Ishikawa (cell line): ENCODE data around the gene TAGLN.

Experiments used
- CEBPB ChIP-seq: IDR thresholded peaks from 2 replicates; pipeline ENCODE4 v1.6.1; 2012
- CREB1 ChIP-seq: IDR thresholded peaks from 2 replicates; pipeline ENCODE4 v1.6.1; 2012; ENCODE audit warnings: low read depth
- EGR1 ChIP-seq: IDR thresholded peaks from 2 replicates; pipeline ENCODE4 v1.6.1; 2012
- EP300 ChIP-seq: IDR thresholded peaks from 2 replicates; pipeline ENCODE4 v1.6.1; 2012; ENCODE audit warnings: borderline replicate concordance
- FOXM1 ChIP-seq: IDR thresholded peaks from 2 replicates; pipeline ENCODE4 v1.6.1; 2012; ENCODE audit warnings: low read depth, borderline replicate concordance
- MAX ChIP-seq: IDR thresholded peaks from 2 replicates; pipeline ENCODE4 v1.6.1; 2012
- NFIC ChIP-seq: IDR thresholded peaks from 2 replicates; pipeline ENCODE4 v1.6.1; 2012
- RAD21 ChIP-seq: IDR thresholded peaks from 2 replicates; pipeline ENCODE4 v1.6.1; 2012; ENCODE audit warnings: low read depth
- REST ChIP-seq: IDR thresholded peaks from 2 replicates; pipeline ENCODE4 v1.6.1; 2012; ENCODE audit warnings: low read depth, mild to moderate bottlenecking
- TAF1 ChIP-seq: IDR thresholded peaks from 2 replicates; pipeline ENCODE4 v1.6.1; 2012; ENCODE audit warnings: low read depth, mild to moderate bottlenecking
- TCF12 ChIP-seq: IDR thresholded peaks from 2 replicates; pipeline ENCODE4 v1.6.1; 2012; ENCODE audit warnings: low read depth
- TEAD4 ChIP-seq: IDR thresholded peaks from 2 replicates; pipeline ENCODE4 v1.6.1; 2012
- USF1 ChIP-seq: IDR thresholded peaks from 2 replicates; pipeline ENCODE4 v1.6.1; 2012
- YY1 ChIP-seq: IDR thresholded peaks from 2 replicates; pipeline ENCODE4 v1.6.1; 2012; ENCODE audit warnings: low read depth
- ZBTB7A ChIP-seq: IDR thresholded peaks from 2 replicates; pipeline ENCODE4 v1.6.1; 2012; ENCODE audit warnings: low read depth

Gene TAGLN

GRCh38 chr11:117248341-117248740 is 49.2 kb downstream of the TAGLN start:
- TF ChIP-seq REST (no peak), CEBPB (no peak), EP300 (no peak), FOXM1 (no peak)

- TF ChIP-seq RAD21 = no peak
These were observed 50.4 kb downstream of the TAGLN start for GRCh38 chr11:117249571-117249970.

GRCh38 chr11:117251506-117251905 is 52.3 kb downstream of the TAGLN start:
- TF ChIP-seq TCF12 (no peak), ZBTB7A (no peak), YY1 (no peak), MAX (no peak), TEAD4 (no peak), REST (no peak), NFIC (no peak), RAD21 (no peak), USF1 (no peak), EGR1 (no peak), FOXM1 (no peak), EP300 (no peak), TAF1 (no peak), CEBPB (no peak), CREB1 (no peak)

GRCh38 chr11:117255966-117256365 is 56.8 kb downstream of the TAGLN start:
- TF ChIP-seq USF1 (no peak), ZBTB7A (no peak)

- no peak for TF ChIP-seq NFIC
- no peak for TF ChIP-seq MAX
- no peak for TF ChIP-seq TCF12
- no peak for TF ChIP-seq YY1
- no peak for TF ChIP-seq ZBTB7A
- TF ChIP-seq CREB1 = no peak
- TF ChIP-seq TEAD4 = no peak
- TF ChIP-seq EP300 = no peak
- no peak for TF ChIP-seq REST
These were observed 57.4 kb downstream of the TAGLN start for GRCh38 chr11:117256573-117256972.
